Upper lobe of left lung (tissue), 6 donors: ENCODE results near the gene WNT9B. TPM values are rescaled to one million over a fixed set of nuclear protein-coding genes. Genes with fewer than 3 reads are reported as not detected.
"Not testable (repeated sequence)": the region's sequence is repeated elsewhere in the genome, so short reads cannot be mapped to it uniquely, and the experiment has no call there.

Experiments
- ATAC-seq, 2 donors: fragments of 200-7000 bp; cut with Tn5 transposase; one replicate each; pipeline ENCODE4 v1.9.1; 2022; ENCODE audit warnings: mild to moderate bottlenecking in 2 of 2, moderate library complexity in 2 of 2; ENCODE audit not compliant: low FRiP score in 2 of 2
- DNase-seq, 2 donors: peaks; one replicate each; pipeline ENCODE4 v3.0.0-alpha.2; 2019 to 2020
- H3K27ac ChIP-seq, 4 donors: fragments of 200-600 bp; sonication (generic); one replicate each; pipeline ENCODE4 v1.5.1; 2016 to 2019
- H3K27me3 ChIP-seq, 4 donors: fragments of 200-600 bp; sonication (generic); one replicate each; pipeline ENCODE4 v1.5.1; 2017 to 2019
- H3K36me3 ChIP-seq, 4 donors: fragments of 200-600 bp; sonication (generic); one replicate each; pipeline ENCODE4 v1.5.1; 2016 to 2019
- H3K4me1 ChIP-seq, 4 donors: fragments of 200-600 bp; sonication (generic); one replicate each; pipeline ENCODE4 v1.5.1; 2018 to 2019
- H3K4me3 ChIP-seq, 4 donors: fragments of 200-600 bp; sonication (generic); one replicate each; pipeline ENCODE4 v1.5.1; 2017 to 2019; ENCODE audit warnings: mild to moderate bottlenecking in 2 of 4, moderate library complexity in 1 of 4
- H3K9me3 ChIP-seq, 4 donors: fragments of 200-600 bp; sonication (generic); one replicate each; pipeline ENCODE4 v1.5.1; 2018 to 2019
- EP300 ChIP-seq, 4 donors: sonication (generic); formaldehyde crosslinking; IDR thresholded peaks; one replicate each; pipeline ENCODE4 v1.5.1; 2017; ENCODE audit warnings: antibody characterized with exemption in 4 of 4, control low read depth in 2 of 4
- POLR2A ChIP-seq, 4 donors: fragments of 450-650 bp; IDR thresholded peaks; one replicate each; pipeline ENCODE4 v1.5.1; 2016 to 2017; ENCODE audit warnings: antibody characterized with exemption in 4 of 4, mild to moderate bottlenecking in 2 of 4
- POLR2AphosphoS5 ChIP-seq, 2 donors: sonication (generic); formaldehyde crosslinking; IDR thresholded peaks; one replicate each; pipeline ENCODE4 v1.5.1; 2017; ENCODE audit warnings: antibody characterized with exemption in 2 of 2
- WGBS, 2 donors: methylation state at CpG; one replicate each; pipeline ENCODE4 v1.1.5; 2017 to 2018; 5-methylcytosine and 5-hydroxymethylcytosine counted together
- total RNA-seq, 6 donors: library from RNA; depleted of rRNA in 4 of 6; stranded (reverse); fragments of >200 nt in 4 of 6; gene quantifications; one replicate each; pipeline versions ENCODE4 v1.1.0 to v1.2.1, GENCODE V29; 2016 to 2021
- TF ChIP-seq, protein P1 (sequence below), 6 experiments: fragments of 450-650 bp in 4 of 6; fragments of 200-600 bp in 2 of 6; sonication (generic) in 2 of 6; IDR thresholded peaks; one replicate each; pipeline ENCODE4 v1.5.1; 2016 to 2019; ENCODE audit warnings: antibody characterized with exemption in 6 of 6
- donor health status: DM: no; HTN: no; CAD: no; lungs with moderate emphysema.
- donor health status: DM: no; HTN: yes; CAD: no; lungs with severe emphysema.

Gene WNT9B
- total RNA-seq, 6 donors from 2014 or later: 0.26 to 8.3 (median 1.8) TPM; not detected in 3

DNA sequence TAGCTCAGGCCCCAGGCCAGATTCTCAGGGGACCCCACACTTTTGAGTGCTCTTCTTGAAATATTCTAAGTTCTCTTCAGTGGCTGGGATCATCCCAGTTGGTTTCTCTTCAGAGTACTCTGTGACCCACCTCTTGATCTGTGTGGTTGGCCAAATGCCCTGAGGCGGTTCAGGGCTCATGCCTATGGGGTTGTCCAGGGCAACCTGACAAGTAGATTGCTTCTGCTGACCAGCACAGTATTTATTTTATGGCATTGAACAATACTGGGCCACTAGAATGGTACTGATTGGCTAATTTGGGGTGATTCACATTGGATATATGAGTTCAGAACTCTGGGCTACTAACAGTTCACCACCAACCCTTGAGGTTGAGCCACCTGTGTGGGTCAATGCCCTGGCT is 64.2 kb downstream of the WNT9B start:
- no peak for DNase-seq
- no peaks in the 10 kb centered on the region for H3K27me3 ChIP-seq
- WGBS, 2 donors: 40% methylated on average over 1 of the region's 1 CpG; no CpG with 5 or more reads in 1 of the 2 donors
- no peaks in the 10 kb centered on the region for H3K9me3 ChIP-seq
- no peak for TF ChIP-seq EP300 (IDR thresholded peaks at IDR 0.05)
- TF ChIP-seq POLR2A (IDR thresholded peaks at IDR 0.05): no peak
- no peak for TF ChIP-seq POLR2AphosphoS5 (IDR thresholded peaks at IDR 0.05)
- TF ChIP-seq, protein P1, sequence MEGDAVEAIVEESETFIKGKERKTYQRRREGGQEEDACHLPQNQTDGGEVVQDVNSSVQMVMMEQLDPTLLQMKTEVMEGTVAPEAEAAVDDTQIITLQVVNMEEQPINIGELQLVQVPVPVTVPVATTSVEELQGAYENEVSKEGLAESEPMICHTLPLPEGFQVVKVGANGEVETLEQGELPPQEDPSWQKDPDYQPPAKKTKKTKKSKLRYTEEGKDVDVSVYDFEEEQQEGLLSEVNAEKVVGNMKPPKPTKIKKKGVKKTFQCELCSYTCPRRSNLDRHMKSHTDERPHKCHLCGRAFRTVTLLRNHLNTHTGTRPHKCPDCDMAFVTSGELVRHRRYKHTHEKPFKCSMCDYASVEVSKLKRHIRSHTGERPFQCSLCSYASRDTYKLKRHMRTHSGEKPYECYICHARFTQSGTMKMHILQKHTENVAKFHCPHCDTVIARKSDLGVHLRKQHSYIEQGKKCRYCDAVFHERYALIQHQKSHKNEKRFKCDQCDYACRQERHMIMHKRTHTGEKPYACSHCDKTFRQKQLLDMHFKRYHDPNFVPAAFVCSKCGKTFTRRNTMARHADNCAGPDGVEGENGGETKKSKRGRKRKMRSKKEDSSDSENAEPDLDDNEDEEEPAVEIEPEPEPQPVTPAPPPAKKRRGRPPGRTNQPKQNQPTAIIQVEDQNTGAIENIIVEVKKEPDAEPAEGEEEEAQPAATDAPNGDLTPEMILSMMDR (IDR thresholded peaks at IDR 0.05): no peak
- no peak overlapping the region for H3K27ac ChIP-seq
- no peaks in the 10 kb centered on the region for H3K36me3 ChIP-seq
- ATAC-seq: no peak
- H3K4me1 ChIP-seq: no peaks in the 10 kb centered on the region
- H3K4me3 ChIP-seq: no peak overlapping the region

DNA sequence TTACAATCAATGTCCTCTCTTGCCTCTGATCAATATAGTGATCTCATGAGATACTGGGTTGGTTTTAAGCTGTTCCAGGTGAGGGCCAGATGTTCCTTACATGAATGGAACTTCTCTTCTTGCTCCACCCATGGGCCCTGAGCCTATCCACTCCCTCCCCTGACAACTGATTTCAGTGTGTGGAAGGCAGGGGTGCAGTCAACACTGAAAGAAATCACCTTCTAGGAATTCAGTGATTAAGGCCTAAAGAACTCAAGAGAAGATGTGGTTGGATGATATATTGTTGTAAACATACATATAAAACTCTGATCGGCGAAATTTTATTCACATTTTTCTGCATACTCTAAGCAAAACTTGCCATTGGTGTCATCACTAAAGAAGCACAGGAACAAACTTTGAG is 64.8 kb downstream of the WNT9B start:
- Histone ChIP-seq H3K9me3 (no peaks in the 10 kb centered on the region), H3K36me3 (no peaks in the 10 kb centered on the region), H3K4me3 (no peak overlapping the region), H3K27ac (no peak overlapping the region), H3K4me1 (no peaks in the 10 kb centered on the region), H3K27me3 (no peaks in the 10 kb centered on the region)
- TF ChIP-seq POLR2AphosphoS5 (IDR thresholded peaks at IDR 0.05) (no peak), POLR2A (IDR thresholded peaks at IDR 0.05) (no peak), EP300 (IDR thresholded peaks at IDR 0.05) (no peak)
- TF ChIP-seq, protein P1 (IDR thresholded peaks at IDR 0.05): no peak
- no peak for DNase-seq
- WGBS, 2 donors: 92% methylated on average over 2 of the region's 2 CpGs
- no peak for ATAC-seq

DNA sequence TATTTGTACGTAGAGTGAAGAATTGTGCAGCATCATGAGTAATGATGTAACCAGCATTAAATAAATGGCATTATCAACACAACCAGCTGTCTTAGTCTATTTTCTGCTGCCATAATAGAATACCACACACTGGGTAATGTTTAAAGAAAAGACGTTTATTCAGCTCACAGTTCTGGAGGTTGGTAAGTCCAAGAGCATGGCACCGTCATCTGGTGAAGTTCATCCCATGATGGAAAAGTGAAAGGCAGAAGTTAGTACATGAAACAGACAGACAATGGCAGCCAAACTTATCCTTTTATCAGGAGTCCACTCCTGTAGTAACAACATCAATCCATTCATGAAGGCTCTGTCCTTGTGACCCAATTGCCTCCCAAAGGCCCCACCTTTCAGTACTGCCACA is 65.2 kb downstream of the WNT9B start:
- Histone ChIP-seq H3K27ac (no peak overlapping the region), H3K36me3 (no peaks in the 10 kb centered on the region), H3K27me3 (no peaks in the 10 kb centered on the region), H3K4me1 (no peaks in the 10 kb centered on the region), H3K4me3 (no peak overlapping the region), H3K9me3 (no peaks in the 10 kb centered on the region)
- ATAC-seq (no peak), DNase-seq (no peak)
- TF ChIP-seq POLR2A (IDR thresholded peaks at IDR 0.05) (no peak), POLR2AphosphoS5 (IDR thresholded peaks at IDR 0.05) (no peak), EP300 (IDR thresholded peaks at IDR 0.05) (no peak)
- TF ChIP-seq, protein P1 (IDR thresholded peaks at IDR 0.05): no peak
- WGBS, 2 donors: 88 to 93% methylated on average over 3 of the region's 3 CpGs

DNA sequence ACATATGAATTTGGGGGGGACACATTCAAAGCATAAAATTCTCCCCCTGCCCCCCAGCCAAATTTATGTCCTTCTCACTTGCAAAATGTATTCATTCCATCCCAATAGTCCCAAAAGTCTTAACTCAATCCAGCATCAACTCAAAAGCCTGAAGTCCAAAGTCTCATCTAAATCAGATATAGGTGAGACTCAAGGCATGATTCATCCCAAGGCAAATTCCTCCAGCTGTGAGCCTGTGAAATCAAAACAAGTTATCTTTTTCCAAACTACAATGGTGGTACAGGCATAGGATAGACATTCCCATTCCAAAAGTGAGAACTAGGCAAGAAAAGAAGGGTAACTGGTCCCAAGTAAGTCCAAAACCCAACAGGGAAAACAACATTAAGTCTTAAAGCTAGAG is 65.7 kb downstream of the WNT9B start:
- ATAC-seq: no peak

DNA sequence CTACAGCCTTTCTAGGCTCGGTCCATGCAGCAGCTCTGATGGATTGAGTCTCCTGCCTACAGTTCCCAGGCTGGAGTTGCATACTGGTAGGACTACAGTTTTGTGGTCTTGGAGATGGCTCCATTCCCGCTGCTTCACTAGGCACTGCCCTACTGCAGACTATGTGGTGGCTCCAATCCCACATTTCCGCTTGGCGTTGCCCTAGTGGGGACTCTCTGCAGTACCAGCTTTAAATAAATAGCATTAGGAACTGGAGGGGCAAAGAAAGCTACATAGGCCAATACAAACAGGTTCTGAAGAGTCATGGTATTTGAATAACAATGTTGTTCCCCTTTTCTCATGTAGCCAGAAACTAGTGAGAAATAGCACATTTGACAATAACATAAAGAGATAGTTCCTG is 66.1 kb downstream of the WNT9B start:
- Histone ChIP-seq H3K27me3 (no peaks in the 10 kb centered on the region), H3K4me1 (peaks cover 0 to 4% (median 0%) of the 10 kb centered on the region in 4 donors), H3K4me3 (no peak overlapping the region), H3K27ac (no peak overlapping the region), H3K9me3 (no peaks in the 10 kb centered on the region), H3K36me3 (no peaks in the 10 kb centered on the region)
- WGBS, 2 donors: 77 to 84% methylated on average over 4 of the region's 4 CpGs
- TF ChIP-seq EP300 (IDR thresholded peaks at IDR 0.05) (no peak), POLR2A (IDR thresholded peaks at IDR 0.05) (no peak), POLR2AphosphoS5 (IDR thresholded peaks at IDR 0.05) (no peak)
- TF ChIP-seq, protein P1 (IDR thresholded peaks at IDR 0.05): no peak
- ATAC-seq (no peak), DNase-seq (no peak)

More for the DNA sequence above, 65.7 kb downstream of the WNT9B start:
- TF ChIP-seq EP300 (IDR thresholded peaks at IDR 0.05) (no peak), POLR2AphosphoS5 (IDR thresholded peaks at IDR 0.05) (no peak), POLR2A (IDR thresholded peaks at IDR 0.05) (no peak)
- TF ChIP-seq, protein P1 (IDR thresholded peaks at IDR 0.05): no peak
- Histone ChIP-seq H3K4me1 (no peaks in the 10 kb centered on the region), H3K27me3 (no peaks in the 10 kb centered on the region), H3K27ac (no peak overlapping the region), H3K36me3 (no peaks in the 10 kb centered on the region), H3K4me3 (no peak overlapping the region), H3K9me3 (no peaks in the 10 kb centered on the region)
- DNase-seq: no peak

DNA sequence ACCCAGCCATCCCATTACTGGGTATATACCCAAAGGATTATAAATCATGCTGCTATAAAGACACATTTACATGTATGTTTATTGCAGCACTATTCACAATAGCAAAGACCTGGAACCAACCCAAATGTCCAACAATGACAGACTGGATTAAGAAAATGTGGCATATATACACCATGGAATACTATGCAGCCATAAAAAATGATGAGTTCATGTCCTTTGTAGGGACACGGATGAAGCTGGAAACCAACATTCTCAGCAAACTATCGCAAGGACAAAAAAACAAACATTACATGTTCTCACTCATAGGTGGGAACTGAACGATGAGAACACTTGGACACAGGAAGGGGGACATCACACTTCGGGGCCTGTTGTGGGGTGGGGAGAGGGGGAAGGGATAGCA is 70.6 kb downstream of the WNT9B start:
- not testable (repeated sequence) for ATAC-seq, H3K9me3 ChIP-seq, H3K27me3 ChIP-seq, DNase-seq, H3K36me3 ChIP-seq
- Histone ChIP-seq H3K4me3 (peak overlapping the region in 2 of 4 donors; percentile 86 to 95), H3K27ac (peak overlapping the region in 1 of 4 donors; percentile 98), H3K4me1 (peaks cover 20 to 35% (median 28%) of the 10 kb centered on the region in 4 donors)
- 66 to 76% methylated on average over 4 of the region's 4 CpGs for WGBS, 2 donors
